Astrocyte of the cerebellum (primary cell): Measurements from ENCODE around the gene CD200R1.
"Not testable (repeated sequence)": the region's sequence is repeated elsewhere in the genome, so short reads cannot be mapped to it uniquely, and the experiment has no call there.

Experiments
- DNase-seq: peaks from one replicate; pipeline ENCODE4 v3.0.0-alpha.2; 2011; ENCODE audit warnings: low read depth
- H3K4me3 ChIP-seq: 2 replicates; pipeline ENCODE4 v1.5.1; 2011; ENCODE audit warnings: mild to moderate bottlenecking, low read depth, low read length, moderate library complexity
- in situ Hi-C: cut with HindIII; loops from 2 replicates; pipeline ENCODE4 v1.10.0; 2017; ENCODE audit warnings: low sequenced_read_pairs
- TF ChIP-seq, protein P1 (sequence below): IDR thresholded peaks from 2 replicates; pipeline ENCODE4 v1.5.1; 2012; ENCODE audit warnings: low read length, low read depth, moderate library complexity, mild to moderate bottlenecking; ENCODE audit errors: missing control alignments

The CD200R1 gene

DNA sequence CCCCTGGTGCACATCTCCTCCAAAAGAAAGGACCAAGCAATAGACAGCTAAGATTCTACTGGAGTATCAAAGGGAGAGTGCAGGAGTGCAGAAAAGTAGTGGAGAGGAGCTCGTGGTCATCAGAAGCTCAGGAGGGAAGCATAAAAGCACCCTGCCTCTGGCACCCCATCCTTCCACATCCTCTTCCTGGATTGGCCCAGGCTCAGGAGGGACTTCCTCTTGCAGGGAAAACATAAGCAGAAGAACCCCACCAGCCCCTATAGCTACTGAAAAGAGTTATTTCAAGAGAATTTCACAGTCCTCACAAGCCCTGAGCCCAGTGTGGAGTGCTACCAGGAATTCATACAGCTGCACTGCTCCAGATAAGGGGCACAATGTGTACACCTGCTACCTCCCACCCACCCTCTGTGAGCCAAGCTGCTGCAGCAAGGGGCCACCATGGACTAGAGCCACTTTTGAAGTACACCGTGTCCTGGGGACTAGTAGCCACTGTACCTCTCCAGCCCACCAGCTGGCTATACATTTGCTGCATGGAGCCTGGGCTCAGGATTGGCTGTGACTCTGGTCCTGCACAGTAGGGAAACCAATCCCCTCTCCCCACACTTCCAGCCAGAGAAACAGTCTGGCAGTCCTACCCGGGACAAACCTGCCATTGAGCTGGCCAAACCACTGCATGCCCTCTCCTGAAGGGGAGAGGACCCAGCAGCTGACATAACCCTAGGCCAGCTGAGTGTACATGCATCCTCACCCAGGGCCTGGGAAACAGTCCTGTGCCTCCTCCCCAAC is 43.0 kb downstream of the CD200R1 start:
- TF ChIP-seq, protein P1, sequence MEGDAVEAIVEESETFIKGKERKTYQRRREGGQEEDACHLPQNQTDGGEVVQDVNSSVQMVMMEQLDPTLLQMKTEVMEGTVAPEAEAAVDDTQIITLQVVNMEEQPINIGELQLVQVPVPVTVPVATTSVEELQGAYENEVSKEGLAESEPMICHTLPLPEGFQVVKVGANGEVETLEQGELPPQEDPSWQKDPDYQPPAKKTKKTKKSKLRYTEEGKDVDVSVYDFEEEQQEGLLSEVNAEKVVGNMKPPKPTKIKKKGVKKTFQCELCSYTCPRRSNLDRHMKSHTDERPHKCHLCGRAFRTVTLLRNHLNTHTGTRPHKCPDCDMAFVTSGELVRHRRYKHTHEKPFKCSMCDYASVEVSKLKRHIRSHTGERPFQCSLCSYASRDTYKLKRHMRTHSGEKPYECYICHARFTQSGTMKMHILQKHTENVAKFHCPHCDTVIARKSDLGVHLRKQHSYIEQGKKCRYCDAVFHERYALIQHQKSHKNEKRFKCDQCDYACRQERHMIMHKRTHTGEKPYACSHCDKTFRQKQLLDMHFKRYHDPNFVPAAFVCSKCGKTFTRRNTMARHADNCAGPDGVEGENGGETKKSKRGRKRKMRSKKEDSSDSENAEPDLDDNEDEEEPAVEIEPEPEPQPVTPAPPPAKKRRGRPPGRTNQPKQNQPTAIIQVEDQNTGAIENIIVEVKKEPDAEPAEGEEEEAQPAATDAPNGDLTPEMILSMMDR = no peak
- no peak overlapping the region for H3K4me3 ChIP-seq
- in situ Hi-C loops = no loop called here
- DNase-seq = no peak

DNA sequence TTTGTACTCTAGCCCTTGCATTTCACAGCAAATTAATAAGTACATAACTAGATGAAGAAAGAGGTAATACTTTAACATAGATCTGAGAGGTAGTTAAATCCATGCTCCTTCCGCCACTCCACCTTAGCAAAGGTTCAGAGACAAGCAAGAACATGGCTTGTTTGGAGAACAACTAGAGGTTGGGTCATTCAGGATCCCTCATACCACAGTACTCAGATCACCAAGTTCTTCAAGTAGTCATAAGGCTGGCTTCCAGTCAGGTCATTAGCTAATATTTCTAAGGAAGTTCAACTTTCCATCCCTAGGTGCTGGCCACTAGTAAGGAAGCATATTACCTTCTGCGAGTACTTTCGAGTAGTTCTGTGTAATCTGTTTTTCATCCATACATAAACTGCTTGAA is 44.1 kb downstream of the CD200R1 start:
- TF ChIP-seq, protein P1 = no peak
- DNase-seq = no peak
- in situ Hi-C loops = no loop called here
- H3K4me3 ChIP-seq = no peak overlapping the region

DNA sequence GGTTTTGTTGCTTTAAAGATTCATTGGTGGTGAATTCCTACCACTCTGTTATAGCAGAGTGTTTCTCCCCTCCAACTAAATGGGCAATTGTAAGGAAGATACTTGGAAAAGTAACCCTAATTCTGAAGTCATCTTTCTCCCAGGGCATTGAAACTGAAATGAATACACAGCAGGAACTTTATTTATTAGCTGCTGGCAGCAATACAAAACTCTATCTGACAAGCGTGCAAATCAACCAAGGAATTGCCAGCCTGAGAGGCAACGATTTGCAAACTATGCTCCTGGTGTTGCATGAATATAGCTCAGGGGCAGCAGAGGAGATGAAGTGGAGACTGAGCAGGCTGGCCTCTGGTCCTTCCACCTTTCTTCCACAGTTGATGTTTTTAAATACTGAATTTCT is 48.9 kb downstream of the CD200R1 start:
- in situ Hi-C loops = no loop called here
- no peak overlapping the region for H3K4me3 ChIP-seq
- TF ChIP-seq, protein P1 = no peak
- peak; percentile 6 for DNase-seq

DNA sequence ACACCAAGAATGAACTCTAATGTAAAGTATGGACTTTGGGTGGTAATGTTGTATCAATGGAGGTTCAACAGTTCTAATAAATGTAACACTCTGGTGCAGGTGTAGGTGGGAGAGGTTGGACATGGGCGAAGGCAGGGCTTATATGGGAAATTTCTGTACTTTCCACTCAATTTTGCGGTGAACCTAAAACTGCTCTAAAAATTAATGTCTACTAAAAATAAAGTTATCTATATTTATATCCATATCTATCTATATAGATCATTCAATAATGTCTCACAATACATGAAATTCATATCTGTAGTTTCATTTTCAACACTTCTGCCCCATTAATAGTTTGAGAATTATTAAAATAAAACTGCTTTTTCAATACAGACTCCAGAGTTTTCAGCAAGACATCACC is 49.3 kb downstream of the CD200R1 start:
- in situ Hi-C loops = no loop called here

DNA sequence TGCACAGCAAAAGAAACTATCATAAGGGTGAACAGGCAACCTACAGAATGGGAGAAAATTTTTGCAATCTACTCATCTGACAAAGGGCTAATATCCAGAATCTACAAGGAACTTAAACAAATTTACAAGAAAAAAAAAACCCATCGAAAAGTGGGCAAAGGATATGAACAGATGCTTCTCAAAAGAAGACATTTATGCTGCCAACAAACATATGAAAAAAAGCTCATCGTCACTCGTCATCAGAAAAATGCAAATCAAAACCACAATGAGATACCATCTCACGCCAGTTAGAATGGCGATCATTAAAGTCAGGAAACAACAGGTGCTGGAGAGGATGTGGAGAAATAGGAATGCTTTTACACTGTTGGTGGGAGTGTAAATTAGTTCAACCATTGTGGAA is 55.4 kb downstream of the CD200R1 start:
- in situ Hi-C loops, H3K4me3 ChIP-seq, DNase-seq: not testable (repeated sequence)

More for the DNA sequence above, 49.3 kb downstream of the CD200R1 start:
- TF ChIP-seq, protein P1 = no peak
- DNase-seq = no peak
- no peak overlapping the region for H3K4me3 ChIP-seq

DNA sequence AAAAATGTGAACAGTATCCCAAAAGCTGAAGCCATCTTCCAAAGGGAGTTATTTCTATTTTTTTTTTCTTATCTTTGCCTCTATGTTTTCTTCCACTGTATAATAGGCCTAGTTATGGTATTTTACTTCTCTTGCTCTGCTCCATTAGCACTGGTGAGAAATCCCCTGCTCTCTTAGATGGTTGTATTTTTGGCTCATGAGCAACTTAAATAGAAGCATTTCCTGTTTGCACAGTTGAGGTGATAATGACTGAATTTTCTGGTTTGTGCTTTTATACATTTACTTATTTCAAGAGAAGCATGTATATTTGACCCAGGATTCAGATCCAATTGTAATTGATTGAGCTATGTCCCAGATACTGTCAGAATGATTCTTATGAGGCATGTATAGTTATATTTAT is 66.7 kb downstream of the CD200R1 start:
- in situ Hi-C loops = no loop called here
- H3K4me3 ChIP-seq = no peak overlapping the region
- DNase-seq = no peak
- TF ChIP-seq, protein P1 = no peak

DNA sequence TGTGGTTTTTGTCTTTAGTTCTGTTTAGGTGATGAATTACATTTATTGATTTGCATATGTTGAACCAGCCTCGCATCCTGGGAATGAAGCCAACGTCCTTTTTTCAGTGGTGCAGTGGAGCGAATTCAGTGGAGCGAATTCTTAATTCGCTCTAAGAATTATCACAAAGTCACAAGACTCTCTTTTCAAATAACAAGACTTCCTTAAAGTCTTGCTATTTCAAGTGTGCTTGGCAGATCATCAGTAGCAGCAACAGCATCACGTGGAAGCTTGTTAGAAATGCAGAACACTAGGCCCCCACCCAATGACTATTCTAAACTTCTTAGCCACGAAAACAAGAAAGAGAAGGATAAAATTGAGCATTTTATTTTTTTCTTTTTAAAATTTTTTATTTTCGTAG is 70.1 kb downstream of the CD200R1 start:
- in situ Hi-C loops = no loop called here

More for the DNA sequence above, 70.1 kb downstream of the CD200R1 start:
- TF ChIP-seq, protein P1 = no peak
- DNase-seq = no peak
- no peak overlapping the region for H3K4me3 ChIP-seq
